GM10266 (cell line): ENCODE results near the gene ANK2.
"Not testable (repeated sequence)": the region's sequence is repeated elsewhere in the genome, so short reads cannot be mapped to it uniquely, and the experiment has no call there.

ENCODE experiments used
- DNase-seq: peaks from one replicate; pipeline ENCODE4 v3.0.0; 2012; ENCODE audit errors: extremely low spot score
- CTCF ChIP-seq: IDR thresholded peaks from 2 replicates; pipeline ENCODE4 v1.5.1; 2012; ENCODE audit warnings: mild to moderate bottlenecking, low read depth; ENCODE audit not compliant: control insufficient read depth, insufficient read depth; ENCODE audit errors: missing control alignments

The ANK2 gene

GRCh38 chr4:113212613-113213012 is 163.2 kb downstream of the ANK2 start:
- DNase-seq = no peak
- TF ChIP-seq CTCF = no peak

- TF ChIP-seq CTCF = no peak
- DNase-seq = no peak
Observed at GRCh38 chr4:113221990-113222389, 172.5 kb downstream of the ANK2 start.

GRCh38 chr4:113222471-113222870 is 173.0 kb downstream of the ANK2 start:
- no peak for TF ChIP-seq CTCF
- no peak for DNase-seq

- no peak for TF ChIP-seq CTCF
Observed at GRCh38 chr4:113223001-113223400, 173.5 kb downstream of the ANK2 start.

GRCh38 chr4:113232194-113232593 is 182.7 kb downstream of the ANK2 start:
- TF ChIP-seq CTCF = no peak
- no peak for DNase-seq

More at GRCh38 chr4:113223001-113223400, 173.5 kb downstream of the ANK2 start:
- DNase-seq = no peak

GRCh38 chr4:113236916-113237315 is 187.5 kb downstream of the ANK2 start:
- no peak for TF ChIP-seq CTCF

GRCh38 chr4:113243312-113243711 is 193.9 kb downstream of the ANK2 start:
- TF ChIP-seq CTCF = no peak
- no peak for DNase-seq

More at GRCh38 chr4:113236916-113237315, 187.5 kb downstream of the ANK2 start:
- DNase-seq = no peak

- not testable (repeated sequence) for DNase-seq
Observed at GRCh38 chr4:113244747-113245146, 195.3 kb downstream of the ANK2 start.
